GM21619 (cell line): ENCODE results near the gene TMOD3.
A peak's percentile ranks its signal among the peaks of the same experiment; 100 is the strongest.

ENCODE experiments used
- ATAC-seq: cut with Tn5 transposase; IDR thresholded peaks from one replicate; pipeline ENCODE4 v1.9.1; 2021; ENCODE audit not compliant: unreplicated experiment

Gene TMOD3

DNA sequence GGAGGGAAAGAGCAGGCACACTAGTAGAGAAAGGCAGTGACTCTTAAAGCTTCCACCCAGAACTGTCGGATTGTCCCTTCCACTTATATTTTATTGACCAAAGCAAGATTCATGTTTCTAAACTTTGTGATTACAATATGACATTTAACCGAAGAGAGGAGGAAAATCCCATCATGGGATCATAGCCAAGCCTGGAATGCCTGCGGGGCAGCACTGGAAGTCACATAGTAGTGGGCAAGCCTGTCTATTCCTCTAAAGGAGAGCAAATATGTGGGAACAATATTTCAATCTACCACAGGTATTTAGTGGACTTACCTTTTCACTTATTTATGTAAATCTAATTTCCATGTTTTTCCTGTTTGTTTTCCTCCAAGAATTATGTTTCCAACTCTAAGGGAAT is 3.8 kb upstream of the TMOD3 start:
- ATAC-seq: no peak

DNA sequence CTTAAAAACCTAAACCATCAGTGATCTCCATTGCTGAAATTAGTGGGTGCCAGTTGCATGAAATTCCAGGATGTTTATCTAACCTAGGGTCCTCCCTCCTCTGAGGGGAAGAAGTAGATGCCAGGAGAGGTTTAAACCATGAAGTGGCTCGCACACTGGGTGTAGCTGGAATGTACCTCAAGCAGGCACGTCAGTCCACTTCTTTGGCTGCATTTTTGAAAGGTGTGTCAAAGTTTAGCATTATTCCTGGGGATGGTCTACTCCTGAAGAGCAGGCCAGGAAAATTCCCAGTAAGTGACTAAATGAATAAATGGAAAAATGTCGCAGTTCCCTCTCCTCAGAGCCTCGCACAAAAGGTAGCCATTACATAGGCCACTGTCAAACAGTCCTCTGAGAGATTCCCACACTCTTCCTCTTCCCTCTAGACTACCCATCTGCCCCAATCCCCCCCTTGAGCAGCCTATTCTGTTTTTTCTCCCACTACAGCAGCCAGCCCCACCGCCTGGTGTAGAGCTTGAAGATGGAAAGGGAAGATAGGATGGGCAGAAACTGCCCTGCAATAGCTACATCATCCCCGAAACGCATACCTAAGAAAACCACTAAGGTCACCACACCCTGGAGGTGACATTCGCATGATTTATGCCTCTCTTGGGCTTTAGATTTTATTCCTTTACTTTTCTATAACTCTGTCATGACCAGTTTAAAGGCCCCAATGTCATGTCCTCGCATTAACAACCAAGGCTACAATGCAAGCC is 655 bp upstream of the TMOD3 start:
- no peak for ATAC-seq

DNA sequence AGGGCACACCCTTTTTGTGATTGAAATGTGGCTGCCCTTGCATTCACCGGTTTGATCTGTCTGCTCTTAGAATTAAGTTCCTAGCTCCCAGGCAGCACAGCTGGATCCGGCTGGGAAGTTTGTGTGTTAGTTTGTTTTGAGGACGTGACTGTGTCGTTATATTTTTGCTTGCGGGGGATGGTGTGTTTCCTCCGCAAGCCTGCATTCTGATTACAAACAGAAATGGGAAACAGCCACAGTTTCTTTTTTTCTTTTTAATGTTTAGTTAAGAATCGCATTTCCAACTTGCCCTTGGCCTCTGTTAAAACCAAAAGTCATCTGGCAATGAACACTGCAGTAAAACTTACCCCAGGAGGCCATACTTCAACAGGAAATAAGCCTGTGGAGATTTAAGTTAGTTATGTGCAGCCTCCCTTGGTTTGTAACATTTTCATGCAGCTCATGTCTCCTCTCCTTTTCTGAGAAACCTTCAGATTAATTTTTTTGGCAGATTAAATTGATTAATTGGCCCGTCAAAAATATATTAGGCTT is 888 bp downstream of the TMOD3 start:
- peak; percentile 19 for ATAC-seq

DNA sequence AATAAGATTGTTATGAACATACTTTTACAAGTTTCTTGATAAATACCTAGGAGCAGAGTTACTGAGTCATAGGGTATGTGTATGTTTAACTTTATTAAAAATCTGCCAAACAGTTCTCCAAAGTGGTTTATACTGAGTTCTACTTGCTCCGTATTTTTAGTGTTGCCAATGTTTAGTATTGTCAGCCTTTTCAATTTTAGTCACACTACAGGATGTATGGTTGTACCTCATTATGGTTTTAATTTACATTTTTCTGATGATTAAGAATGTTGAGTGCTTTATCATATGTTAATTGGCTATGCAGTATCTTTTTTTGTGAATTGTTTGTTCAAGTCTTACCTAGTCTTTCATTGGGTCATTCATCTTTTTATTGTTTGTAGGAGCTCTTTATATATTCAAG is 4.3 kb downstream of the TMOD3 start:
- no peak for ATAC-seq

DNA sequence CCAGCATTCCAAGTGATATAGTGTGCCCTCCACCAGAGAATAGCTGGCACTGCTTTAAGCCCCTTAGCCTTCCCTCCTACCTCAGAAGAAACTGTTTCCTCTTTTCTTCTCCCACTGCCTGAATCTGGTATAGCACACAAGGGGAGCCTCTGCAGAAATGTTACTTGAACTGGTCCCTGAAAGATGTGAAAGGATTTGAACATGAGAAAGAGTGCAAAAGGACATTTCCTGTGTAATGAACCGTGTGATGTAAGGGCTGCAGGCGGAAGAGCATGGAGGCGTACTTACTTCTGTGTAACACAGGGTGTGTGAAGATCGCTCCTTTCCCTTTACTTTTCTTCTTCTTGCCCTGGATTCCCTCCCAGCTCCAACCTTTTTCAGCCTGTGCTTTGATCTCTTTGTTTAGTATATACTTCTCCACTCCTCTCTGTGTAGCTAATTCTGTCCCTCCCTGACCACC is 8.4 kb downstream of the TMOD3 start:
- ATAC-seq: peak; percentile 80

DNA sequence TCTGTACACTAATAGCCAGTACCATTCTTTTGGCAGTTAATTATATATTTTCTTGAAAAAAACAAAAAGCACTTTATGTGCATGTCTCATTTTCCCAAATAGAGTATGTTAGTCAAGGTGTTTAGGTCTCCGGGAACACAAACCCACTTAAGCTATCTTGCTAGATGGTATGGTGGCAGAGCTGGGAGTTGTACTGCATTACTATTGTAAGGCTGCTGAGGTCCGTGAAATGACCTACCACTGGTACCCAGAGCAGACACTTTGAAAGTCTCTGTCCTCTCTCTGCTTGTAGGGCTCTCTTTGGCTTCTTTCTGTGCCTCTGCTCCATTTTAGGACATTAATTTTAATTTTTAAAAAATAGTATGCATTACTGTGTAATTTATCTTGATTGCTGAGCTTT is 8.8 kb downstream of the TMOD3 start:
- no peak for ATAC-seq

DNA sequence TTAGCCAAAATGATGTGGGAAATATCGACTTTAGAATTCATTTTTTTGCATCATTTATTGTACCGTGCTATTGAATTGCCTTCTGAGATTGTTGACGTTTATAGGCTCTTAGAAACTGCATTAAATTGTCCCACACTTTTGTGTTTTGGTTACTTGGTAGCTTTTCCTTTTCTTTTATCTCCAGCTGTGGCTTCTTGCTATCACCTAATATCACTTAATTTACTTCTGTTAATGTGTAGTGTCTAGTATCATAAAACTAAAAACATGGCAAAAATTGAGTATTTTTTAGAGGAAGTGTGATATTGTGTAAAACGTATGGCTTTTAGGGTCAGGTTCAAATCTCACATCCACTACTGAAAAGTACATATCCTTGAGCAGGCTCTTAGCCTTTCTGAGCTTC is 11.2 kb downstream of the TMOD3 start:
- no peak for ATAC-seq

DNA sequence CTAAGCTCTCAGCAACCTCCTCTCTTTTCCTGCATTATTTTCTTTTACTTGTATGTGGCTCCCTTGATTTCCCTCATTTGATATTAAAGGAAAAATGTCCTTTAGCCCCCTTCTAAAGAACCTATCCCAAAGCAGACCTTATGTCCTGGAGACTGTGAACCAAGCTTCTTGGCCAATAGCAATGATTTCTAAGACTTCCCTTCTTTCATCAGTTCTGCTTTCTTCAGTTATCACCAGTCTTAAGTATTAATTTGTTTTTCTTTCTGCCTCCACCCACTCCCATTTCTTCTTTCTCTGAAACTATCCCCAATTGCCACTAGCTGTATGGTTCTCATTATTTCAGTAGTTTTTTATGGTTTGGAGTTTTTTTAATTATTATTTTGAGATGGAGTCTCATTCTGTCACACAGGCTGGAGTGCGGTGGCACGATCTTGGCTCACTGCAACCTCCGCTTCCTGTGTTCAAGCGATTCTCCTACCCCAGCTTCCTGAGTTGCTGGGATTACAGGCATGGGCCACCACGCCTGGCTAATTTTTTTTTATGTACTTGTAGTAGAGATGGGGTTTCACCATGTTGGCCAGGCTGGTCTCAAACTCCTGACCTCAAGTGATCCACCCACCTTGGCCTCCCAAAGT is 12.1 kb downstream of the TMOD3 start:
- no peak for ATAC-seq

DNA sequence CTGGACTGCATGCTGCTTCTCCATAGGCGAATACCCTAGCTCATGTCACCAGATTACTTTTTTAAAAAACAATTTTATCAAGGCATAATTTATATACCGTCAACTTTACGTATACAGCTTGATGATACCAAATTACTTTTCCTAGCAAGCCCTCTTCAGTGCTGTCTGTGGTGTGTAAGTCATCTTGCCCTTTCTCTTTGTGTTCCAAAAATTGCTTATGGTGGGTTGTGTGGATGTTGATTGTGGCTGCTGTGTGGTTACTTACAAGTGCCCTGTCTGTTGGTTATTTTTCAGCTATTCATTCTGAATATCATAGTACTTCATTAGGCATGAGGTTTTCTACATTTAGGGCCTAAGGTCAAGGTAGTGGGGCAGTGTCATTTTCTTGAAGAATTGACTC is 12.8 kb downstream of the TMOD3 start:
- no peak for ATAC-seq

DNA sequence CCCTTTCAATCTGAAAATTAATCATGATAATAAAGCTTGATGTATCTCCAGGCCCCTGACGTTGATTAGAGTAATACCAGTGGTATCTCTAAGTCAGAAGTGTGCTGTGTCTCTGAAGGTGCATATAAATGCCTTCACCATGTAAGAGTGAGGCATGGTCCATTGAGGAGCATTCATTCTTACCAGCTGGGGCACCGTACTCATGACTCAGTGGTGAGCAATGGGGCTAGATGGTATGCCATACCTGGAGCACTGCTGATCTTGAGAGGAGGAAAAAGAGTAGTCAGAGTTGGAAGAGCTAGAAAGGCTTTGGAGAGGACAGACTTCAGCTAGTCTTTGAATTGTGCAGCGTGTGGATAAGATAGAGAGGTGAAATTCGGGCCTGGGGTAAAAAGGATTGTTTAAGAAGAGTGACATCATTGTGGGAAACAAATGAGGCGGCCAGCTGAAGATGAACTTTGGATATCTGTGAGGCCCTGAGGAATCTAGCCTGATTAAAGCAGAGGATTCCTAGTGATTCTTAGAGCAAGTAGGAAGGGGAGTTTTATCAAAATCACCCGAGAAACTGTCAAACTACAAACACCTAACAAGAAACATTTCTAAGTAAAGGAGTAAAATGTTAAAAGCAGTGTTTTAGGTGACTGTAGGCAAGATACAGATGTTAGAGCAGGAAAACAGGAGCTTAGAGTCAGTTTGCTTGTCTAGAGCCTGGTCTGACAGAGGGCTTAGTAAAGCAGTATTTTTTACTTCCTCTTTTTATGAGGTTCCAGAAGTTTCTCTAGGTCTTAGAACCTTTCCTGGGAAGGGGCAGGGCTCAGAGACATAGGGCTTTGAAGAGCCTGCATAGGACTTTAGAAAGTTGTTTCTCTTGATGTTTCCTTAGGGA is 13.6 kb downstream of the TMOD3 start:
- ATAC-seq: no peak

DNA sequence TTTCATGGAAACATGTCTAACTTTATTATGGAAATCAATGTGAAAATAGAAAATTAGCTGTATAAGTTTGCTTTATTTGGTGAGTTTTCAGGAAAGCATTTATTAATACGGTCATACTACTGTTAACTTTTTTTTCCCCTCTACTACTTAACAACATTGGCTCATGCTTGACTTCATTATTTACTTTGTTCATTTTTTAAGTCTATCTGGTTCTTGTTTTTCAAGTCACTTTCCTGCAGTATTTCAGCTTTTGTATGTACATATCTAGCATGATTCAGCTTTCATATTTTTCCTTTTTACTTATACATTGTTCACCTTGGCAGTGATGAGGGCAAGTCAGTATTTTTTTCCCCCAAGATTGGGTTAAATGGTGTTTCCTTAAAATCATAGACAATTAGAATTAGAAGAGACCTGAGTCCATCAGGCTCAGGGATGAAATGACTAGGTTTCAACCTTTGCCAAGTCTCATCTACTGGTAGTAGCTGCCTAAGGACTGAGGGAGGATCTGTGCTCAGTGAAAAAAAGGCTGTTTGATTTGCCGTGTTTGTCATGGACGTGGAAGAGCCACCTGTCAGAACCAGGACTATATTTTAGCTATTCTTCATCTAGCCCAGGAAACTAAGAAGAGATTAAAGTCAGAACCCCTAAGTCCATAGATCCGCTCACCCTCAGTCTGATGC is 15.4 kb downstream of the TMOD3 start:
- no peak for ATAC-seq

DNA sequence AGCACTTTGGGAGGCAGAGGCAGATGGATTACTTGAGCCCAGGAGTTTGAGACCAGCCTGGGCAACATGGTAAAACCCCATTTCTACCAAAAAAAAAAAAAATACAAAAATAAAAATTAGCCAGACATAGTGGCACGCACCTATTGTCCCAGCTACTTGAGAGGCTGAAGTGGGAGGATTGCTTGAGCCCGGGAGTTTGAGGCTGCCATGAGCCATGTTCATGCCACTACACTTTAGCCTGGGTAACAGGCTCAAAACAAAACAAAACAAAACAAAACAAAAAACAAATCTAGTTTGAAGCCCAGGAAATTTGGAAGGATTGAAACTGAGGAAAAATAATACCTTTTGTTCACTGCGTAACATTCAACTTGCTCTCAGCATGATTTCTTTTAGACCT is 16.6 kb downstream of the TMOD3 start:
- ATAC-seq: no peak

DNA sequence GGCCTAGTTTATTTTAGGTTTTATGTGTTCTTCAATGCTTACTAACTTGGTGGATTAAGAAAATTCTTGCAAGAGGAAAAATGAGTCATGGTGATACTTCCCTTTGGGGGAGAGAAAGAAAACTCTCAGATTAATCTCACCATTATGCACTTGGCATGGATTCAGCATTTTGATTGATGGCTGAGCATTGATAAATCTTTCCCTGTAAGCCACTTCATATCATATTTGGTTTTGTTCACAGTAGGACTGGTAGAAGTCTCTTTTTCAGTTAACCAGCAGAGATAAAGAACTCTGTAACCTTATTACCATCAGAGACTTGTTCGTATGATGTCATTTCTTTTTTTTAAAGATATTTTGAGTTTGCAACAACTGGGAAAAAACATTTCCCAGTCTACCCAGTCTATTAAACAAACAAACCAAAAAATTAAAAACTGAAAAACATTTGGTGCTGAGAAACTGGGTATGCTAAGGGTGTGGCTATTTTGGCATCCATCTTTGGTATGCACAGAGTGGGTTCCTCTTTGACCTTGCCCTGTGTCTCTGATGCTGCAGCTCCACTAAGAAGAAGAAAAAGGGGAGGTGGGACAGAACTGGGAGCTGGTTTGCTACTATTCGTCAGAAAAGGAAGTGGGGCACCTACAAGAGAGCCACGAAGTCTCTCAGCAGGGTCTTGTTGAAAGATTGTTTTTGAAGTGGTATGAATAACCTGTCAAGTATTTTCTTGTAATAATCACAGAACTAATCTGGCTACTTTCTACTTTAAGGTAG is 17.2 kb downstream of the TMOD3 start:
- no peak for ATAC-seq

DNA sequence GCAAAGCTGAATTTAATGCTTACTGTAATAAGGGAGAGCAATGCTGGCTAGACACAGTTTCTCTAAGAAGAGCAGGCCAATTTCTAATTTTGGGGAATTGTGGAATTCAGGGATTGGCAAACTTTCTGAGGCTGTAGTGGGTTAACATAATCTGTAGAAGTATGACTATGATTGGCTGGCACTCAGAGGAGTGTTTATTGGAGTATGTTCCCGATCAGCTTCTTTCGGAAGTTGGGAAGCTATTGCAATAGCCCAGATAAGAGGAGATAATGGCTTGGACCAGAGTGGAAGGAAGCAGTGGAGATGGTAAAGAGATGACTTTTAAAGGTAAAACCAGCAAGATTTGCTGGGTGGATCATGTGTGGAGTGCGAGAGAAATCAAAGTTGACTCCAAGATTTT is 19.4 kb downstream of the TMOD3 start:
- ATAC-seq: no peak

DNA sequence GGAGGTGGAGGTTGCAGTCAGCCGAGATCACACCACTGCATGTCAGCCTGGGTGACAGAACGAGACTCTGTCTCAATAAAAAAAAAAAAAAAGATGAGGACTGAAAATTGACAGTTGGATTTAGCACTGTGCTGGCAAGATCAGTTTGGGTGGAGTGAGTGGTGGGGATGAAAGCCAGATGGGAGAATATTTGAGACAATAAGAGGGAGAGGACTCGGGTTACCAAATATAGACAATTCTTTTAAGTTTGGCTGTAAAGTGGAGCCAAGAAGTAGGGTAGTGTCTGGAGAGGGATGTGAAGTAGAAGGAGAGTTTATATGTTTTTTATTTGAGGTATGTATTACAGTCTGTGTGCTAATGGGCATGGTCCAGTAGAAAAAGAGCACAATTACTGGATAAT is 20.4 kb downstream of the TMOD3 start:
- ATAC-seq: no peak

DNA sequence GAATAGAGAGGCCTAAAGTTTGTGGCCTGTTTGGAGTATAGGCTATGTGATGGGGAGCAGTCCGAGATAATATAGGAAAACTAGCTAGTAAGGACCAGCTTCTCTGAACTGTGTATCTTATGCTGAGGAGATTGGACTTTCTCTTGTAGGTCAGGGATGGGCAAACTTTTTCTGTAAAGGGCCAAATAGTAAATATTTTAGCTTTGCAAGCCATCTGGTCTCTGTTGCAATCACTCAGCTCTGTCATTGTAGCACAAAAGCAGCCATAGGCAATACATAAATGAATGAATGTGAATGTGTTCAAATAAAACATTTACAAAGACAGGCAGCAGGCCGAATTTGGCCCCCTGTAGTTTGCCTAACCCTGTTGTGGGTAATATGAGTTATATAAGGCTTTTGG is 24.5 kb downstream of the TMOD3 start:
- no peak for ATAC-seq

DNA sequence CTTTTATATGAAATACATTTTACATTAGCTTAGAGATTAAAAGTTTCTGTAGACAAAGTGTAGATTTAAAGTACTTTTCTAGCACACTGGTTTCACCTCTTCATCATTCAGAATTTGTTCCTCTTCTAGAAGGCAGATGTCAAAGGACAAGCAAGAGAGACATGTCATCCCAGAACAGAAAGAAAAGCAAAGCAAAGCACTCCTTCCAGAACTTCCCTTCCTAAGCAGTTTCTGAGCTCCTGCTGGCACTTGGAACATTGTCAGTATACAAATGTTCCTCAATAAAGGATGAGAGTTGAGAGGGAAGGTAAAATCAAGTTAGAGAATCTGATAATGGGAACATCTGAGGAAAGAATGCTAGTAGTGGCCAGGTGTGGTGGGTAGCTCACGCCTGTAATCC is 26.2 kb downstream of the TMOD3 start:
- no peak for ATAC-seq

DNA sequence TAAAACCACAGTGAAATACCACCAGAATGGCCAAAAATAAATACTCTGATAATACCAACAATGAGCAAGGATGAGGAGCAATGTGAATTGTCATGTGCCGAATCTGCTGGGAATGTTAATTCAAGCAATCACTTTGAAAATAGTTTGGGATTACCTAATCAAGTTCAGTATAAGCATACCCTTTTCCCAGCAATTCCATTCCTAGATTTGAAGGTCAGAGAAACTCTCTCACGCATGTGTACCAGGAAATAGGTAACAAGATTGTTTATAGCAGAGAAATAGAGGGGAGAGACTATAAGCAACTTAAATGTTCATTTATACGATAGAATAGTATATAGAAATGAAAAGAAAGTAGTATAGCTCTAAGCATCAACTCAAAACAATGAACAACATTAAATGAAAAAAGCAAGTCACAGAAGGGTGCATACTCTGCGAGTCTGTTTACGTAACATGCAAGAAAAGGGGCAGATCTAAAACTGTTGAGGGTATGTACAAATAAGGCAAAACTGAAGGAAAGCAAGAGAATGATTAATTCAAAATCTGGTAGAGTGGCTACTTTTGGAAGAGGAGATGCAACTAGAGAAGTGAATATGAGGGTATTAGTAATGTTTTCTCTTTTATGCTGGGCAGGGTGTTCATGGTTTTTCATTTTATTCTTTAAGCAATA is 27.4 kb downstream of the TMOD3 start:
- no peak for ATAC-seq

DNA sequence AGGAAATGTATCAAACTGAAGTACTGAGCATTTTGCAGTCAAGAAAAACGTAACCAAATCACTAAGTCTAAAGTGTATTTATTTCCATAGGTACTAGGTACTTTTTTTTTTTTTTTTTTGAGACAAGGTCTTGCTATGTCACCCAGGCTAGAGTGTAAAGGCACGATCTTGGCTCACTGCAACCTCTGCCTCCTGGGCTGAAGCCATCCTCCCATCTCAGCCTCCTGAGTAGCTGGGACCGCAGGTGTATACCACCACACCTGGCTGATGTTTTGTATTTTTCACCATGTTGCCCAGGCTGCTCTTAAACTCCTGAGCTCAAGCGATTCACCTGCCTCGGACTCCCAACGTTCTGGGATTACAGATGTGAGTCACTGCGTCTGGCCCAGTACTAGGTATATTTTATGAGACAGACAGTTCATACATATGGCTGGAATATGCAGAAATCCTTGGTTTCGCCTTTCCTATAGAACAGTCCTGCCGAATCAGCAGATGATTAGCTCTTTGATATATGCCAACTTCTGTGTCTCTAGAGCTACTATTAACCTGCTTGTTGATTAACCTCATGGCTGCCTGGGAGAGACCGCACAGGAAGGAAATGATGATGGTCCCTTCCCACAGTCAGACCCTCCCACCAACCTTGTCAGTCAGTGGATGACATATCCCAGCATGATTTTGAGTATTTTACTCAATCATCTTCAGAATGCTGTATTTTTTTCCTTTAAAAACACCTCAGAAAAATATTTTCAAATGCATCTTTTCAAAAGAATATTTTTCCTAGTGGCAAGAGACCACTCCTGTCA is 32.3 kb downstream of the TMOD3 start:
- no peak for ATAC-seq
